IMR-90 (cell line): ENCODE measurements around the gene ECSIT. TPM values are rescaled to one million over a fixed set of nuclear protein-coding genes. Genes with fewer than 3 reads are reported as not detected.
"Not testable (repeated sequence)": the region's sequence is repeated elsewhere in the genome, so short reads cannot be mapped to it uniquely, and the experiment has no call there.

Experiments used
- ATAC-seq: fragments of 200-7000 bp; cut with Tn5 transposase; 2 replicates; pipeline ENCODE4 v1.9.1; 2020; ENCODE audit warnings: low read depth, mild to moderate bottlenecking, moderate library complexity
- BruUV-seq: library from RNA; stranded (reverse); fragments of 400-500 nt; replicated peaks from 2 replicates; lab custom pipeline; 2021; lab: Mats Ljungman, UMichigan
- CTCF ChIA-PET: fragments of 300-600 bp; formaldehyde crosslinking; extraction: SDS; loops from one replicate; lab custom pipeline; 2021; ENCODE audit warnings: antibody characterized with exemption; lab: Yijun Ruan, JAX
- POLR2A ChIA-PET: fragments of 300-600 bp; sonication (Branson Sonifier 250); formaldehyde crosslinking; loops from one replicate; lab custom pipeline; 2022; ENCODE audit warnings: antibody characterized with exemption; ENCODE audit not compliant: unreplicated experiment; lab: Charles Lee
- DNase-seq: peaks from one replicate; pipeline ENCODE4 v3.0.0; 2013
- H2AFZ ChIP-seq: replicated peaks from 2 replicates; pipeline ENCODE3; 2013; ENCODE audit warnings: low read length, mild to moderate bottlenecking; ENCODE audit not compliant: poor library complexity
- H2AK5ac ChIP-seq: 2 replicates; pipeline ENCODE4 v1.6.1; 2013; ENCODE audit warnings: low read depth, low read length, inconsistent platforms
- H2AK9ac ChIP-seq: replicated peaks from 2 replicates; pipeline ENCODE3; 2013; ENCODE audit warnings: mild to moderate bottlenecking, low read depth, low read length, moderate library complexity; ENCODE audit not compliant: poor library complexity
- H2BK120ac ChIP-seq: 2 replicates; pipeline ENCODE4 v1.6.1; 2013; ENCODE audit warnings: low read depth, low read length, inconsistent platforms
- H2BK15ac ChIP-seq: 3 replicates; pipeline ENCODE4 v1.6.1; 2013; ENCODE audit warnings: low read depth, low read length, inconsistent platforms
- H2BK20ac ChIP-seq: 2 replicates; pipeline ENCODE4 v1.6.1; 2013; ENCODE audit warnings: low read depth, mild to moderate bottlenecking, inconsistent platforms, low read length, moderate library complexity
- H2BK5ac ChIP-seq: 2 replicates; pipeline ENCODE4 v1.6.1; 2013; ENCODE audit warnings: mild to moderate bottlenecking, low read depth, low read length, inconsistent platforms; ENCODE audit not compliant: poor library complexity, severe bottlenecking
- H3K14ac ChIP-seq: replicated peaks from 2 replicates; pipeline ENCODE4 v1.6.1; 2013; ENCODE audit warnings: low read depth, low read length, inconsistent platforms
- H3K18ac ChIP-seq: 2 replicates; pipeline ENCODE4 v1.6.1; 2013; ENCODE audit warnings: low read depth, low read length, control low read depth
- H3K23ac ChIP-seq: 2 replicates; pipeline ENCODE4 v1.6.1; 2013; ENCODE audit warnings: low read depth, low read length, inconsistent platforms
- H3K27ac ChIP-seq: 2 replicates; pipeline ENCODE4 v1.5.1; 2013; ENCODE audit warnings: mild to moderate bottlenecking, control low read depth, low read length; ENCODE audit not compliant: insufficient read depth
- H3K27me3 ChIP-seq: 2 replicates; pipeline ENCODE4 v1.6.1; 2013; ENCODE audit warnings: low read length; ENCODE audit not compliant: control insufficient read depth, insufficient read depth
- H3K36me3 ChIP-seq: 2 replicates; pipeline ENCODE4 v1.6.1; 2013; ENCODE audit warnings: low read length, mixed read lengths; ENCODE audit not compliant: control insufficient read depth, insufficient read depth
- H3K4ac ChIP-seq: 2 replicates; pipeline ENCODE4 v1.6.1; 2013; ENCODE audit warnings: low read depth, low read length, inconsistent platforms
- H3K4me1 ChIP-seq: 2 replicates; pipeline ENCODE4 v1.6.1; 2013; ENCODE audit warnings: low read length, mixed read lengths; ENCODE audit not compliant: control insufficient read depth, insufficient read depth
- H3K4me2 ChIP-seq: 2 replicates; pipeline ENCODE4 v1.6.1; 2013; ENCODE audit warnings: low read depth, mild to moderate bottlenecking, control low read depth, low read length, moderate library complexity
- H3K4me3 ChIP-seq: 2 replicates; pipeline ENCODE4 v1.5.1; 2013; ENCODE audit warnings: low read depth, mild to moderate bottlenecking, control low read depth, low read length, moderate library complexity; ENCODE audit not compliant: insufficient read depth
- H3K56ac ChIP-seq: 2 replicates; pipeline ENCODE4 v1.6.1; 2013; ENCODE audit warnings: low read length, inconsistent platforms; ENCODE audit not compliant: insufficient read depth; ENCODE audit errors: extremely low read depth
- H3K79me1 ChIP-seq, 2 experiments: 2 replicates each; pipeline ENCODE4 v1.6.1; 2013; ENCODE audit warnings: low read length in 2 of 2, inconsistent platforms in 1 of 2, low read depth in 1 of 2
- H3K9ac ChIP-seq: 2 replicates; pipeline ENCODE4 v1.6.1; 2013; ENCODE audit warnings: low read depth, low read length, control low read depth
- H3K9me1 ChIP-seq: 2 replicates; pipeline ENCODE4 v1.6.1; 2013; ENCODE audit warnings: low read length, inconsistent platforms; ENCODE audit not compliant: insufficient read depth
- H3K9me3 ChIP-seq: 2 replicates; pipeline ENCODE4 v1.6.1; 2013; ENCODE audit warnings: low read length; ENCODE audit not compliant: control insufficient read depth, insufficient read depth
- H4K20me1 ChIP-seq: 2 replicates; pipeline ENCODE4 v1.6.1; 2013; ENCODE audit warnings: low read length, inconsistent platforms; ENCODE audit not compliant: insufficient read depth
- H4K5ac ChIP-seq: 2 replicates; pipeline ENCODE4 v1.6.1; 2013; ENCODE audit warnings: mild to moderate bottlenecking, low read depth, low read length, control low read depth
- H4K8ac ChIP-seq, 2 experiments: 2 replicates each; pipeline ENCODE4 v1.6.1; 2013; ENCODE audit warnings: low read depth in 2 of 2, low read length in 2 of 2, control low read depth in 1 of 2, inconsistent platforms in 1 of 2
- H4K91ac ChIP-seq: 2 replicates; pipeline ENCODE4 v1.6.1; 2013; ENCODE audit warnings: low read depth, low read length, inconsistent platforms; ENCODE audit not compliant: insufficient read depth
- WGBS, 2 experiments: methylation state at CpG; one replicate each; pipeline versions ENCODE4 v1.1.5 to v1.1.7; 2013; ENCODE audit warnings: missing lambda C conversion rate in 2 of 2; ENCODE audit not compliant: insufficient read length in 1 of 2; ENCODE audit errors: extremely low coverage in 2 of 2; 5-methylcytosine and 5-hydroxymethylcytosine counted together
- dilution Hi-C: fragments of 300-500 bp; cut with HindIII; formaldehyde crosslinking; loops from one replicate; pipeline ENCODE4 v1.14.3; 2018; ENCODE audit warnings: low sequenced_read_pairs; ENCODE audit not compliant: unreplicated experiment
- in situ Hi-C: fragments of 300-500 bp; cut with MboI; formaldehyde crosslinking; loops from 3 replicates; pipeline ENCODE4 v1.14.3; 2019; ENCODE audit warnings: low sequenced_read_pairs, inconsistent platforms, mixed read lengths
- intact Hi-C: fragments of 100-400 bp; cut with micrococcal nuclease; formaldehyde crosslinking; loops from 2 replicates; pipeline ENCODE4 v1.10.0; 2022
- polyA plus RNA-seq, 3 experiments: library from polyadenylated mRNA; depleted of rRNA; stranded (reverse); fragments of >200 nt; gene quantifications; 2 replicates each; pipeline ENCODE4 v1.2.3, GENCODE V29; 2012; ENCODE audit warnings: low replicate concordance in 1 of 3
- total RNA-seq: library from RNA; depleted of rRNA; stranded (reverse); fragments of >200 nt; gene quantifications from 2 replicates; pipeline ENCODE4 v1.2.3, GENCODE V29; 2012

The ECSIT gene
- total and polyA plus RNA-seq, 2 of the 4 experiments (the other 2 are of a cell fraction), result 30.5 to 42.3 TPM

DNA sequence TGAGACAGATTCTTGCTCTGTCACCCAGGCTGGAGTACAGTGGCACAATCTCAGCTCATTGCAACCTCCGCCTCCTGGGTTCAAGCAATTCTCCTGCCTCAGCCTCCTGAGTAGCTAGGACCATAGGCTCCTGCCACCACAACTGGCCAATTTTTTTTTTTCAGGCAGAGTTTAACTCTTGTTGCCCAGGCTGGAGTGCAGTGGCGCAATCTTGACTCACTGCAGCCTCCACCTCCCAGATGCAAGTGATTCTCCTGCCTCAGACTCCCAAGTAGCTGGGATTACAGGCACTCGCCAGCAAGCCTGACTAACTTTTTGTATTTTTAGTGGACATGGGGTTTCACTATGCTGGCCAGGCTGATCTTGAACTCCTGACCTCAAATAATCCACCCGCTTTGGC is 44.8 kb upstream of the ECSIT start:
- WGBS, 2 experiments, result no CpG with 5 or more reads among the region's 4 CpGs
- H2BK5ac ChIP-seq, intact Hi-C loops, ATAC-seq, H3K14ac ChIP-seq, H4K8ac ChIP-seq, POLR2A ChIA-PET, in situ Hi-C loops, H3K4me3 ChIP-seq, H3K4me1 ChIP-seq, H4K91ac ChIP-seq, H2BK120ac ChIP-seq, H3K4ac ChIP-seq, H3K79me1 ChIP-seq, H3K23ac ChIP-seq, H2AK9ac ChIP-seq, H3K56ac ChIP-seq, H3K4me2 ChIP-seq, H3K27me3 ChIP-seq, H3K9me3 ChIP-seq, H4K20me1 ChIP-seq, H3K27ac ChIP-seq, H3K9me1 ChIP-seq, H4K5ac ChIP-seq, H3K36me3 ChIP-seq, H2BK15ac ChIP-seq, H2AK5ac ChIP-seq, H3K18ac ChIP-seq, DNase-seq, H2AFZ ChIP-seq, dilution Hi-C loops, H2BK20ac ChIP-seq, BruUV-seq, H3K9ac ChIP-seq: not testable (repeated sequence)
- CTCF ChIA-PET, result interaction anchor here (0.7 kb wide), 1 partner anchor 37 kb away, joined by 6 read pairs; no protein-coding TSS in a partner anchor

DNA sequence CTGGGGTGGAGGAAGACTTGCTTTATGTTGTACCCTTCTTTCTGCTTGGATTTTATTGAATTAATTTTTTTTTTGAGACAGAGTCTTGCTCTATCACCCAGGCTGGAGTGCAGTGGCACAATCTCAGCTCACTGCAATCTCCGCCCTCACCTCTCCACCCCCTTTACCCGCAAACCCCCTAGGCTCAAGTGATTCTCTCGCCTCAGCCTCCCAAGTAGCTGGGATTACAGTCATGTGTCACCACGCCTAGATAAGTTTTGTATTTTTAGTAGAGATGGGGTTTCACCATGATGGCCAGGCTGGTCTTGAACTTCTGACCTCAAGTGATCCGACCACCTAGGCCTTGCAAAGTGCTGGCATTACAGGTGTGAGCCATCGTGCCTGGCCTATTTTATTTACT is 44.4 kb upstream of the ECSIT start:
- H3K23ac ChIP-seq, H3K4me2 ChIP-seq, H2AK5ac ChIP-seq, H4K8ac ChIP-seq, H3K56ac ChIP-seq, DNase-seq, H3K27me3 ChIP-seq, H4K5ac ChIP-seq, H3K79me1 ChIP-seq, H2AK9ac ChIP-seq, H3K4me1 ChIP-seq, H3K36me3 ChIP-seq, ATAC-seq, H3K9me3 ChIP-seq, H4K91ac ChIP-seq, POLR2A ChIA-PET, H4K20me1 ChIP-seq, H3K14ac ChIP-seq, H3K9me1 ChIP-seq, dilution Hi-C loops, H2BK5ac ChIP-seq, H3K27ac ChIP-seq, BruUV-seq, H2BK20ac ChIP-seq, H2AFZ ChIP-seq, H3K18ac ChIP-seq, H3K4ac ChIP-seq, in situ Hi-C loops, intact Hi-C loops, H3K9ac ChIP-seq, H2BK15ac ChIP-seq, H2BK120ac ChIP-seq, H3K4me3 ChIP-seq: not testable (repeated sequence)
- 71% methylated on average over 2 of the region's 6 CpGs; no CpG with 5 or more reads in 1 of the 2 experiments for WGBS, 2 experiments
- CTCF ChIA-PET, result interaction anchor here (0.7 kb wide), 1 partner anchor 37 kb away, joined by 6 read pairs; no protein-coding TSS in a partner anchor
